Measurements from ENCODE around the gene SLC25A17. TPM values are rescaled to one million over a fixed set of nuclear protein-coding genes. Genes with fewer than 3 reads are reported as not detected.
"Not testable (repeated sequence)": the region's sequence is repeated elsewhere in the genome, so short reads cannot be mapped to it uniquely, and the experiment has no call there.

The SLC25A17 gene
- total RNA-seq, 1 donor from 2014 or later, result 27.3 TPM

DNA sequence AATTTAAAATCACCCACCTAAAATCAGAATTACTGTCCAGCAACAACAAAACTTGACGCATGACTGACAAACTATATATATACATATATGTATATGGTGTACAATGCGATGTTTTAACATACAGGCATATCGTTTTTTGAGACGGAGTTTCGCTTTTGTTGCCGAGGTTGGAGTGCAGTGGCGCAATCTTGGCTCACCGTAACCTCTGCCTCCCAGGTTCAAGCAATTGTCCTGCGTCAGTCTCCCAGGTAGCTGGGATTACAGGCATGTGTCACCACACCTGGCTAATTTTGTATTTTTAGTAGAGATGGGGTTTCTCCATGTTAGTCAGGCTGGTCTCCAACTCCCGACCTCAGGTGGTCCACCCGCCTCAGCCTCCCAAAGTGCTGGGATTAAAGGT, 26.7 kb upstream of the SLC25A17 start:
- H3K9me3 Mint-ChIP-seq; H3K27ac Mint-ChIP-seq; H3K4me3 Mint-ChIP-seq (ENCODE audit: low read depth); intact Hi-C loops (cut with micrococcal nuclease); H3K27me3 Mint-ChIP-seq (ENCODE audit: low read depth); H3K4me1 Mint-ChIP-seq (ENCODE audit: low read depth); DNase-seq (ENCODE audit: low spot score): not testable (repeated sequence)
- H3K36me3 Mint-ChIP-seq (ENCODE audit: low read depth), result peaks cover 68% of the 10 kb centered on the region

DNA sequence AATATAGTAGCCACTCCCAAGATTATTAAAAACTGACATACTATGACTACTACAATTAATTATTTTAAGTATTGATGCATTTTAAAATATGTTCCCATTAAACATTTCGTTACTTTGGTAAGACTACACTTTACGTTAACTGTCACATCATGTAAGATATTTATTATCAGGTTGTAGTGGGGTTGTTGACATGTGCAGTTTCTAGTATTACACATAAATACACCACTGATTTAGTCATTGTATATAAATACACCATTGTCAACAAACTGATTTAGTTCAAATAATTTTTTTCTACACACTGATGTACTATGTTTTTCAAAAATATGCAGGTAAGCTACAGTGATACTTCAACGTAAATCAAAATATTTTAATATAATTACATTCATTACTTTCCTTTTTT, 25.8 kb upstream of the SLC25A17 start:
- intact Hi-C loops (cut with micrococcal nuclease), result no loop called here
- peaks cover 72% of the 10 kb centered on the region for H3K36me3 Mint-ChIP-seq (ENCODE audit: low read depth)
- no peaks in the 10 kb centered on the region for H3K9me3 Mint-ChIP-seq
- H3K4me1 Mint-ChIP-seq (ENCODE audit: low read depth), result peaks cover 5% of the 10 kb centered on the region
- no peak overlapping the region for H3K4me3 Mint-ChIP-seq (ENCODE audit: low read depth)
- no peak overlapping the region for H3K27ac Mint-ChIP-seq
- DNase-seq (ENCODE audit: low spot score), result no peak
- no peaks in the 10 kb centered on the region for H3K27me3 Mint-ChIP-seq (ENCODE audit: low read depth)

DNA sequence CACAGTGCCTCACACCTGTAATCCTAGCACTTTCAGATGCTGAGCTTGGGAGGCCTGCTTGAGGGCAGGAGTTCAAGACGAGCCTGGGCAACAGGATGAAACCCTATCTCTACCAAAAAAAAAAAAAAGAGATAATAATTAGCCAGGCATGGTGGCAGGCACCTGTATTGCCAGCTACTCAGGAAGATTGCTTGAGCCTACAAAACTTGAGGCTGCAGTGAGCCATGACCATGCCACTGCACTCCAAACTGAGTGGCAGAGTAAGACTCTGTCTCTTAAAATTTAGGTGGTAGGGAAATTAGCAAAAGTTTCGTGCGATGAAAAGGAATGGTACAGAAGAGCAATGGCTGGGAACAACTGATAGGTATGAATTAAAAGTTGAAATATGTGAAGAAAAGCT, 19.3 kb upstream of the SLC25A17 start:
- H3K36me3 Mint-ChIP-seq (ENCODE audit: low read depth), result peaks cover 75% of the 10 kb centered on the region
- peaks cover 6% of the 10 kb centered on the region for H3K4me1 Mint-ChIP-seq (ENCODE audit: low read depth)
- DNase-seq (ENCODE audit: low spot score), result no peak
- H3K27me3 Mint-ChIP-seq (ENCODE audit: low read depth), result no peaks in the 10 kb centered on the region
- no peaks in the 10 kb centered on the region for H3K9me3 Mint-ChIP-seq
- H3K4me3 Mint-ChIP-seq (ENCODE audit: low read depth), result no peak overlapping the region
- H3K27ac Mint-ChIP-seq, result peak overlapping the region; percentile 13
- intact Hi-C loops (cut with micrococcal nuclease), result no loop called here

DNA sequence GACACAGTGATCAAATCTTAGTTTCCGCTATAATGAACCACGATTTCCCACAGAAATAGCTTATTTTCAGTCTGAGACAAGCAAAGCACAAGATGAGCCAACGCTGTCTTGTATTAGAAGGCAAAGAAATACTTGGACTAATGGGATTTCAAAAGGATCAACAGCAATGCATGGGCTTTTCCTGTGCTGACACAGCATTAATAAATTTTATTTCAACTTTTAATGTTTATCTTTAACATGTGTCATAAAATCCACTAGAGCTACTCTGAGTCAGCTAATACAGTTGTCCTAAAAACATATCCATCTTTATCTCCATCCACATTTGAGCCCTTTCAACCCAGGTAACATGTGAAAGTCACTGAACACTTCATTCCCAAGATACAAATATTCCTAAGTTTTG, 15.5 kb upstream of the SLC25A17 start:
- H3K4me1 Mint-ChIP-seq (ENCODE audit: low read depth), result peaks cover 2% of the 10 kb centered on the region
- no peak for DNase-seq (ENCODE audit: low spot score)
- H3K27ac Mint-ChIP-seq, result no peak overlapping the region
- intact Hi-C loops (cut with micrococcal nuclease), result no loop called here
- H3K27me3 Mint-ChIP-seq (ENCODE audit: low read depth), result no peaks in the 10 kb centered on the region
- no peak overlapping the region for H3K4me3 Mint-ChIP-seq (ENCODE audit: low read depth)
- H3K36me3 Mint-ChIP-seq (ENCODE audit: low read depth), result peaks cover 66% of the 10 kb centered on the region
- H3K9me3 Mint-ChIP-seq, result no peaks in the 10 kb centered on the region

DNA sequence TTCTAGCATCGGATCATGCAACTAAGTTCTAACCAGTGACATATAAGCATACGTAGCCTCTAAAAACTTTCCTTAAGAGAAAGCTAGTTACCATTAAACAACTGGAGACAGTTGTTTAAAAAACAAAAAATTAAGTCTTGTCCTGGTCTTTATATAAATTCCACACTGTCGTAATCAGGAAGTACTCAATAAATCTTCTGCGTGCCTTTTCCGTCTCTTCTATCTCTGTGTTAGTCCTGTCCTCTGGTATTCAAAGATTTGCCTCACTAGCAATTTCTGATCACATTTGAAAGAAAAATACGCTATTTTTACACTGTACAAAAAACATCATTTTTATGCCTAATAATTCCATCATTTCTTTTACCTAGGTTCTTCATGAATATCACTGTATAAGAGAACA, 10.0 kb upstream of the SLC25A17 start:
- intact Hi-C loops (cut with micrococcal nuclease), result no loop called here
- Mint-ChIP-seq H3K9me3 (no peaks in the 10 kb centered on the region), H3K27me3 (ENCODE audit: low read depth) (no peaks in the 10 kb centered on the region), H3K36me3 (ENCODE audit: low read depth) (peaks cover 58% of the 10 kb centered on the region), H3K27ac (no peak overlapping the region), H3K4me1 (ENCODE audit: low read depth) (no peaks in the 10 kb centered on the region), H3K4me3 (ENCODE audit: low read depth) (no peak overlapping the region)
- no peak for DNase-seq (ENCODE audit: low spot score)

DNA sequence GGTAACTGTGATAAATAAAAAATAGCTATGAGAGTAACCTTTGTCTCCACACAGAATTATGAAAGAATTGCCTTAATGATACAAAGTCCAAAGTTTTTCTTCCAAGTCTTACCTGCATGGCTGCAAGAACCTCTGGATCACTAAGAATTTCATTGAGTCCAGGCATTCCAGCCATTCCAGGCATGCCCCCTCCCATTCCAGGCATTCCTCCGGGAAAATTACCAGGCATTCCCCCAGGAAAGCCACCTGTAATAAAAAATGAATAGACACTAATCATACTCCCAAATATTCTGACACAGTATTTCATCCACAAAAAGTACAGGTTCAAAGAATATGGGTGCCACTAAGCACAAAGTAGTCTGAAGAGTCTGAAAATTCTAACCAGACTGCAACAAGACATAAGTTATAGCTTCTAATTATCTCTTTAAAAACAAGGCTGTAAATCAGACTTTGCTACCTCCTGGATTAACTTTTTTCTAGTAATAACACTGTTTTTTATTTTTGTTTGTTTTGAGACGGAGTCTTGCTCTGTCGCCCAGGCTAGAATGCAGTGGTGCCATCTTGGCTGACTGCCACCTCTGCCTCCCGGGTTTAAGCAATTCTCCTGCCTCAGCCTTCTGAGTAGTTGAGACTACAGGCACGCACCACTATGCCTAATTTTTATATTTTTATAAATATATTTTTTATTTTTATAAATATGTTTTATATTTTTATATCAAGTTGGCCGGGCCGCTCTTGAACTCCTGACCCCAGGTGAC, 8.0 kb upstream of the SLC25A17 start:
- Mint-ChIP-seq H3K27me3 (ENCODE audit: low read depth) (no peaks in the 10 kb centered on the region), H3K27ac (no peak overlapping the region), H3K4me1 (ENCODE audit: low read depth) (no peaks in the 10 kb centered on the region), H3K9me3 (no peaks in the 10 kb centered on the region), H3K36me3 (ENCODE audit: low read depth) (peaks cover 49% of the 10 kb centered on the region), H3K4me3 (ENCODE audit: low read depth) (no peak overlapping the region)
- DNase-seq (ENCODE audit: low spot score), result no peak
- intact Hi-C loops (cut with micrococcal nuclease), result no loop called here

DNA sequence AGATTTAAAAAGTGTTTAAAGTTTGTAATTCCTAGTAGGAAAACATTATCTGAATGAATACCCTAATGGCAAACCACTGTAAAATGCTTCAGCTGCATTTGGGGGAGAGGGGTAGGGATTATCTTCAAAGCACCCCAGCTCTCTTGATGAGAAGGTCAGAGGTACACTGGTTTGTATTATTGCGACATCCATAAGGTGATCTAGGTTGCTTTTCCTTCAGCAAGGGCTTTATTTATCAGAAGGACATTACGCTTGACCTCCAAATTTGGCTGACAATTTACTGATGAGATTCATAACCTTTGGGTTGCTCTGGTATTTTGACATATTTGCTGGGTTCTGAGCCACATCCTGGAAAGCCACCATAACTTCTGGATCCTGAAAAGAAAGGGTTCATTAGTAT, 7.1 kb upstream of the SLC25A17 start:
- H3K4me3 Mint-ChIP-seq (ENCODE audit: low read depth); DNase-seq (ENCODE audit: low spot score); H3K9me3 Mint-ChIP-seq; H3K27me3 Mint-ChIP-seq (ENCODE audit: low read depth); intact Hi-C loops (cut with micrococcal nuclease); H3K4me1 Mint-ChIP-seq (ENCODE audit: low read depth); H3K27ac Mint-ChIP-seq: not testable (repeated sequence)
- H3K36me3 Mint-ChIP-seq (ENCODE audit: low read depth), result peaks cover 45% of the 10 kb centered on the region

DNA sequence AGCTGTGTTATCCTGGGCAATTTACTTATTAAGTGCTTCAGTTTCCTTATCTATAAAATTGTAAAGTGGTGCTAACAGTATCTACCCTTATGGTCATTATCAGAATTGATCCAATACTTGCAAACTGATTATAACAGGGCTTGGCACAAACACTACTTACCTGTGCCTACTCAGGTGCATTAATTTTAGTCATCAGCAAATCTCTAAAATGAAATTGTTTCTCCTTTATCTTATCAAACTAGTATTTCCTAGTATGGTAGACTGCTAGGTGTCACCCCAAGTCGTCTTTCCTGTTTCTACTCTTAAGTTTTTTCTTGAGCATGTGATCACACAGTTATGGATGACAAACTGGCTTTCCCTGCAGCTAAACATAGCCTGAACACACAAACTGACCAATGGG, 4.3 kb upstream of the SLC25A17 start:
- Mint-ChIP-seq H3K4me1 (ENCODE audit: low read depth) (peaks cover 10% of the 10 kb centered on the region), H3K9me3 (no peaks in the 10 kb centered on the region), H3K27me3 (ENCODE audit: low read depth) (no peaks in the 10 kb centered on the region), H3K36me3 (ENCODE audit: low read depth) (peaks cover 25% of the 10 kb centered on the region), H3K4me3 (ENCODE audit: low read depth) (no peak overlapping the region), H3K27ac (no peak overlapping the region)
- no peak for DNase-seq (ENCODE audit: low spot score)
- intact Hi-C loops (cut with micrococcal nuclease), result no loop called here

DNA sequence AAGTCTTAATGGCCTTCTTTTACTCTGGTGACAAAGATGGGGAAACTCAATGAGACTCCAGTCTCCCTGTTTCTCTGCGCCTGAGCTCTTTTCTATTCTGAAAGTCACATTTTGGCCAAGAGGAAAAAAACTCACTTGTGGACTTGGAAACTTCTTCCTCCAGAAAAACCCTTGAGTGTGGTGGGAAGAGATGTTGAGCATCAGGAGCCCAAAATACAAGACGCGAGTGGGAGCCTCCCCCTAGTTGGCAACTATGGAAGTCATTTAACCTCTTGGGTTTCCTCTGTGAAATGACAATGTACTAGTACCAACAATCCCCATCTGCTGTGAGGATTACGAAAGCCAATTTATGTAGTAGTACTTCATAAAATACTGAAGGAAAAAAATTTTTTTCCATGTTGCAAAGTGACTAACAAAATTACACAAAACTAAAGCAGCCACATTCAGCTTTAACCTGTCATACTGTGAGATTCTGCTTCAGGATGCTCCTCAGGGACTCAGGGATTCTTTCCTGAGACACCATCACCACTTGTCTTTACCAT, 524 bp upstream of the SLC25A17 start:
- no peak for DNase-seq (ENCODE audit: low spot score)
- intact Hi-C loops (cut with micrococcal nuclease), result loop anchor here (2.0 to 10.0 kb wide), 5 partner anchors 38 to 133 kb away; partner anchors contain the start of genes RBX1, ST13 and XPNPEP3
- peak overlapping the region; percentile 55 for H3K27ac Mint-ChIP-seq
- H3K27me3 Mint-ChIP-seq (ENCODE audit: low read depth), result no peaks in the 10 kb centered on the region
- H3K36me3 Mint-ChIP-seq (ENCODE audit: low read depth), result peaks cover 18% of the 10 kb centered on the region
- H3K4me1 Mint-ChIP-seq (ENCODE audit: low read depth), result peaks cover 30% of the 10 kb centered on the region
- peak overlapping the region; percentile 82 for H3K4me3 Mint-ChIP-seq (ENCODE audit: low read depth)
- no peaks in the 10 kb centered on the region for H3K9me3 Mint-ChIP-seq

DNA sequence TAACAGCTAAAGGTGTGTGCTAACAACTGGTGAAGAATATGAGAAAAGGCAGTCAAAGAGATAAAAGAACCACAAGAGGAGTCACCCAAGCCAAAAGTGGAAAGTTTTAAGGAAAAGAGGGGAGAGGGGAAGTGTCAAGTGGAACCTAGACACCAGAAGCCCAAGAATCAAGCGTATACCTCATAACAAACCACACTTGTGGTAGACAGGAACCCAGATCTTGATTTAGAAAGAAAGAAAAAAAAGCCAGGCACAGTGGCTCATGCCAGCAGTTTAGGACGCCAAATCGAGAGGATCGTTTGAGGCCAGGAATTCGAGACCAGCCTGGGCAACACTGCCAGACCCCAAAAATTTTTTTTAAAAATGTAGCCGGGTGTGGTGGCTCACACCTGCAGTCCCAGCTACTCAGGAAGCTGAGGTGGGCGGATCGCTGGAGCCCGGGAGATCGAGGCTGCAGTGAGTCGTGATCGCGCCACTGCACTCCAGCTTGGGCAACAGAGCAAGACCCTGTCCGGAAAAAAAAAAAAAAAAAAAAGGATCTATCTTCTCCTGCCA, 877 bp downstream of the SLC25A17 start:
- intact Hi-C loops (cut with micrococcal nuclease), result loop anchor here (1.0 to 10.0 kb wide), 6 partner anchors 39 to 135 kb away; partner anchors contain the start of genes RBX1, ST13 and XPNPEP3
- Mint-ChIP-seq H3K27me3 (ENCODE audit: low read depth) (no peaks in the 10 kb centered on the region), H3K9me3 (no peaks in the 10 kb centered on the region), H3K4me3 (ENCODE audit: low read depth) (peak overlapping the region; percentile 82), H3K36me3 (ENCODE audit: low read depth) (peaks cover 14% of the 10 kb centered on the region), H3K27ac (peak overlapping the region; percentile 80), H3K4me1 (ENCODE audit: low read depth) (peaks cover 34% of the 10 kb centered on the region)
- DNase-seq (ENCODE audit: low spot score), result peak; percentile 17

DNA sequence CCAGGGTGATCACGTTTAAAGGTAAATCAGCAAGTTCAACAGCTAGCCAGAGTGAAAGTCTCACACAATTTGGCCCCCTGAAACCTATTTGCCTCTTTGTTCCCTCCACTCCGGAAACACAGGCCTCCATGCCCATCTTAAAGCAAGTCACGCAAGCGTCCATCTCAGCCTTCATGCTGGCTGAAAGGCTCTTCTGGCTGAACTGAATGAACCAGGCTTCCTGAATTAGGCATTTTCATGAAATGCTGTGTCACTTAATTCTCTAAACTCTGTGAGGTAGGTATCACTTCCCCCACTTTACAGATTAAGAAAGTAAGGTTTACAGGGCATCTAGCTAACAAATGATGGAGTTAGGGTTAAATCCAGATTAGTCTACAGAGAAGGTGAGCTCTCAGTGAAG, 1.4 kb downstream of the SLC25A17 start:
- no peaks in the 10 kb centered on the region for H3K9me3 Mint-ChIP-seq
- no peak for DNase-seq (ENCODE audit: low spot score)
- H3K4me3 Mint-ChIP-seq (ENCODE audit: low read depth), result peak overlapping the region; percentile 82
- H3K27ac Mint-ChIP-seq, result peak overlapping the region; percentile 64
- H3K36me3 Mint-ChIP-seq (ENCODE audit: low read depth), result peaks cover 14% of the 10 kb centered on the region
- intact Hi-C loops (cut with micrococcal nuclease), result loop anchor here (1.0 to 10.0 kb wide), 6 partner anchors 40 to 135 kb away; partner anchors contain the start of genes RBX1, ST13 and XPNPEP3
- no peaks in the 10 kb centered on the region for H3K27me3 Mint-ChIP-seq (ENCODE audit: low read depth)
- H3K4me1 Mint-ChIP-seq (ENCODE audit: low read depth), result peaks cover 34% of the 10 kb centered on the region

DNA sequence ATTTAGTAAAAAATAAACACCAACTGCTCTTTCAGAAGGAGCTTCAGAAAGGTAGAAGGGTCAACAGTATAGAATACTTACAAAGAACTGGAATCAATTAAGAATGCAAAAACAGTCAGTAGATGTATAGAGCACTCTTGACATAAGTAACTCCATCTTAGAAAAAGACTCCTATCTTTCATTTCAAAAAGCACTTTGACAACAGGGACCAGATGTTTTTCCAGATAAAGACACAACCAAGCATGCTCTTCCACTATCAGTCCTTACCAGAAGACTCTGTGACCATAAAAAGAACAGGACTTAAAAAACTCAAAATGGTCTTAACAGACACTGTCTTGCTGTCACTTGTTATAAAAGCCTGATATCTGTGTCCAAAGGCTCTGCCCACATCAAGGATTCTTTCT, 5.2 kb downstream of the SLC25A17 start:
- Mint-ChIP-seq H3K36me3 (ENCODE audit: low read depth) (peaks cover 18% of the 10 kb centered on the region), H3K4me1 (ENCODE audit: low read depth) (peaks cover 32% of the 10 kb centered on the region), H3K9me3 (no peaks in the 10 kb centered on the region), H3K27me3 (ENCODE audit: low read depth) (no peaks in the 10 kb centered on the region), H3K4me3 (ENCODE audit: low read depth) (no peak overlapping the region), H3K27ac (no peak overlapping the region)
- intact Hi-C loops (cut with micrococcal nuclease), result loop anchor here (10.0 kb wide), 1 partner anchor 49 kb away; no protein-coding TSS in a partner anchor
- DNase-seq (ENCODE audit: low spot score), result no peak
